GM10266 (cell line): ENCODE measurements around the gene TRRAP.

Experiments
- DNase-seq: peaks from one replicate; pipeline ENCODE4 v3.0.0; 2012; ENCODE audit errors: extremely low spot score
- CTCF ChIP-seq: IDR thresholded peaks from 2 replicates; pipeline ENCODE4 v1.5.1; 2012; ENCODE audit warnings: mild to moderate bottlenecking, low read depth; ENCODE audit not compliant: control insufficient read depth, insufficient read depth; ENCODE audit errors: missing control alignments

The TRRAP gene

GRCh38 chr7:98943336-98943735 lies 65.0 kb downstream of the TRRAP start:
- TF ChIP-seq CTCF, result no peak
- DNase-seq, result no peak

- DNase-seq, result no peak
- no peak for TF ChIP-seq CTCF
These were observed 66.1 kb downstream of the TRRAP start for GRCh38 chr7:98944386-98944785.

GRCh38 chr7:98945852-98946251 lies 67.5 kb downstream of the TRRAP start:
- DNase-seq, result no peak
- no peak for TF ChIP-seq CTCF

GRCh38 chr7:98946389-98946788 lies 68.1 kb downstream of the TRRAP start:
- TF ChIP-seq CTCF, result no peak
- no peak for DNase-seq

GRCh38 chr7:98949336-98950044 lies 71.2 kb downstream of the TRRAP start:
- no peak for TF ChIP-seq CTCF
- DNase-seq, result no peak

GRCh38 chr7:98955992-98956391 lies 77.7 kb downstream of the TRRAP start:
- TF ChIP-seq CTCF, result no peak
- DNase-seq, result no peak

- no peak for DNase-seq
- no peak for TF ChIP-seq CTCF
These were observed 78.1 kb downstream of the TRRAP start for GRCh38 chr7:98956469-98956868.
